ENCODE results near the gene SBF2.

Gene SBF2

GRCh38 chr11:9850224-9850895 is 443.7 kb downstream of the SBF2 start:
- no peak for DNase-seq (ENCODE audit: low spot score)

- DNase-seq (ENCODE audit: low spot score) = no peak
Measured at GRCh38 chr11:9849389-9849788, 444.6 kb downstream of the SBF2 start.

DNA sequence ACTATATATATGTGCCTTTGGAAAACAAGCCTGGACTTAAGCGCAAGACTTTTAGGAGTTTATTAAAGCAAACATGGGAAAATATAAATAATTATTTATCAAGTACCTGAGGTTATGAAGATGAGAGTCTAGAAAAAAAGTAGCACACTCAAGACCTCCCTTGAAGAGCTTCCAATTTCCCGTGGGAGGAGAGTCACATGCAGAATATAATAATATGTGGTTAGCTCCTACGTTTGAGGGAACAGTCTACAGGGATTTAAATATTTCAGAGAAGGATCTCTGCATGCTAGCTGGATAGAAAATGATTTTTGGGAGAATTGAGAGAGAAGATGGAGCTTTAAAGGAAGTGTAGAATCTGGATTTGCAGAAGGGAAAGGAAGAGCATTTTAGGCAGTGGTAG is 446.4 kb downstream of the SBF2 start:
- DNase-seq (ENCODE audit: low spot score) = no peak

- no peak for DNase-seq (ENCODE audit: low spot score)
Measured at GRCh38 chr11:9842923-9843322, 451.1 kb downstream of the SBF2 start.

DNA sequence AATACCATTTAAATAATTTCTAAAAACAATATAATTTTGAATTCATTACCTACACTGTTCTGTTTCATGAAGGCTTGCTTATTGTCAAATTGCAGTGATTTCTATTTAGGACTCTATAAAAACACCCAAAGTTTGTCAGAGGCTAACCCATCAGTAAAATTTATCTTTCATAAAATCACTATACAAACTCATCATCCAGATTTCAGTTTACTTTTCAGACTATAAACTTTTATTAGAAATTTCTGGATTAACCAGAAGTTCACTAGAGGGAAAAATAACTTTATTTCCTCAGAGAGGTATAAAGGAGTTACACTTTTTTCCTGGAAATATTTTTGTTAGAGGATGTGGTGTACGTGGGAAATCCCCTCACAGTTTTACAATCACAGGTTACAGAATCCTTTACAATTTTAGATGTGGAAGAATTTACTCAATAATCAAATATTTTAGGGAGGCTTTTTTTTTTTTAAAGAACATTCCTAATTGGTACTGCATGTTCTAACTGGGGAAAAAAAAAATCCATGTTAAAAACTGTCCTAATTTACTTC is 453.5 kb downstream of the SBF2 start:
- DNase-seq (ENCODE audit: low spot score) = no peak

DNA sequence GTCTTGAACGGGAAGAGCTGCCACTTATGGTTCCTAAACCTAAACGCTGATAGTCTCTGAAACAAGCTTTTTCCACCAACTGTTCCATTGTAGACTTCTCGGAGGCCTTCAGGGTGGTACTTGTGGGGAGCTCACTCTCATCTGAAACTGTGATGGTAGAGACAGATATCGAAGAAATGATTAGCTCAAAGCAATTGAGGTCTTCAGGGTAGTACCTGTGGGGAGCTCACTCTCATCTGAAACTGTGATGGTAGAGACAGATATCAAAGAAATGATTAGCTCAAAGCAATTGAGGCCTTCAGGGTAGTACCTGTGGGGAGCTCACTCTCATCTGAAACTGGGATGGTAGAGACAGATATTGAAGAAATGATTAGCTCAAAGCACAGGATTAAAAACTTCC is 454.5 kb downstream of the SBF2 start:
- DNase-seq (ENCODE audit: low spot score) = no peak

DNA sequence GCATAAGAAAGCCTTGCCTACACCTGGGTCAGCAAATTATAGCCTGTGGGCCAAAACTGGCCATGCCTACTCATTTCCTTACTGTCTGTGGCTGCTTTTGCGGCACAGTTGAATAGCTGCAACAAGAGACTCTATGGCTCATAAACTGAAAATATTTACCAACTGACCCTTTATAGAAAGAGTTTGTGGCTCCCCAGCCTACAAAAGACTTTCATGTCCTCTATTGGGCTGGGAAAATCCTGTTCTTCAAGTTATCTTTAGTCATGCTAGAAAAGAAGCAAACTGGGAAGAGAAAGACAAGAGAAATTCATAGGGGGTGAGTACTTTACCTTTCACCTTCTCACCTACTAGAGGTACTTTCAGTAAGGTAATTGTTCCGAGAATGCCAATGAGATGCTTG is 455.1 kb downstream of the SBF2 start:
- DNase-seq (ENCODE audit: low spot score) = no peak

DNA sequence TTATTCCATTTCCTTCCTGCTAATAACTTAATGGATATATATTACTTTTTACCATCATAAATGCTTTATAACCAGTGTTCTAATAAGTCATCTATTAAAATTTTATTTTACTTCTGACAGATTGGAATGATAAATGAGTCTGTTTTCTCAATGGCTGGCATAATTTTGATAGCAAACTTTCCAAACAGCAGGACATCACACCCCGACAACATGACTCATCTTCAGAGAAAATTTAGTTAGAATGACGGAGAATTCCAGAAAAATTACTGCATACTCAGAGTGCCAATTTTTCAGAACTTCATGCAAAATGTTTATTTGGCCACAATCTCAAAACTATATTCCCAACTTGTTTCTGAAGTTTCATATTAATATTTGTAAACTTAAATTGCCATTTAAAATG is 455.8 kb downstream of the SBF2 start:
- no peak for DNase-seq (ENCODE audit: low spot score)

GRCh38 chr11:9834291-9834690 is 459.7 kb downstream of the SBF2 start:
- DNase-seq (ENCODE audit: low spot score) = no peak

GRCh38 chr11:9831122-9831521 is 462.9 kb downstream of the SBF2 start:
- no peak for DNase-seq (ENCODE audit: low spot score)

DNA sequence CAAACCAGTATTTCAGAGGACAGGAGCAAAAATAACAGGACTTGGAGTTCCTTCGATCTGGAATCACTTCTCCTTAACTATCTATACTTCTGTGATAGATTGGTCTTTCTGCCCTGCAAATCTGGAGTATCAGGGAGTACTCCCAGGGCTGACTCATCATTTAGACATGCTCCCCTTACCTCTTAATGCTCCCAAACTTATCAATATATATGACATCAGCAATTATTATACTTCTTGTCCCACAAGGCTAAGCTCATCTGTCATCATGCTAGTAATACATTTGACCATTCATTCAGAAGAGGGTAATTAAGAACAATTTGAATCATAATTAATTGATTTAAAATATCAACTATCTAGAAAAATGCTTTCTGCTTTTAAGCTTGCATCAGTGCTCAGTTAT is 466.3 kb downstream of the SBF2 start:
- no peak for DNase-seq (ENCODE audit: low spot score)

- no peak for DNase-seq (ENCODE audit: low spot score)
Measured at GRCh38 chr11:9826390-9826789, 467.6 kb downstream of the SBF2 start.

DNA sequence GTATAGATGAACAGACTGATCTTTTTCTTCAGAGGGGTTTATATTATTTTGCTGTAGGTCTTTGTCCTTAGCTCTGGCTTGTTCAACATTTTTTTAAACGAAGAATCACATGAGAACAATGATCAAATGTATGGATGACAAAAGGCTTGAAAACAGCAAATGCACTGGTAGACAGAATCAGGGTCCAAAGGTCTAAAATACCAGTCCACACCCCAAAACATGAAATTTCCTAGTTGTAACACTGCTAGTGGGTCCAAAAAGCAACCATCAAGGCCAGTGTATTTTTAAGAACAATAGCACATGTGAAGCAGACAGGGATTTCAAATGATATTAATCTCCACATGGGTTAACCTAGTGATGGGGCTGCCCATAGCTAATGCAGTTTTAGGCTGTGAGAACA is 468.1 kb downstream of the SBF2 start:
- DNase-seq (ENCODE audit: low spot score) = no peak

DNA sequence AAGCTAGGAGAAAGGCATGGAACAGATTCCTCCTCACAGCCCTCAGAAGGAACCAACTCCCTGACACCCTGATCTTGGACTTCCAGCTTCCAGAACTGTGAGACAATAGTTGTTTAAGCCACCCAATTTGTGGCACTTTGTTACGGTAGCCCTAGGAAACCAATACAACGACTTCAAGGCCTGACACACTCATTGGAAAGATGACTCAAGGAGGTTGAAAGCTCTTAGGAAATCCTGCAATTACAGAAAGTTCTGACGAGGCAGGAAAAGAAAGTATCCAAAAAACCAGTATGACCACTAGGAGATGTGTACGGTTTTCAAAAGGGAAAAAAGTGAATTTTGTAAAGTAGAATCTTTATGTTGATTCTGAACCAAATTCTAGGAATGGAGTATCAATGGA is 468.7 kb downstream of the SBF2 start:
- DNase-seq (ENCODE audit: low spot score) = no peak

DNA sequence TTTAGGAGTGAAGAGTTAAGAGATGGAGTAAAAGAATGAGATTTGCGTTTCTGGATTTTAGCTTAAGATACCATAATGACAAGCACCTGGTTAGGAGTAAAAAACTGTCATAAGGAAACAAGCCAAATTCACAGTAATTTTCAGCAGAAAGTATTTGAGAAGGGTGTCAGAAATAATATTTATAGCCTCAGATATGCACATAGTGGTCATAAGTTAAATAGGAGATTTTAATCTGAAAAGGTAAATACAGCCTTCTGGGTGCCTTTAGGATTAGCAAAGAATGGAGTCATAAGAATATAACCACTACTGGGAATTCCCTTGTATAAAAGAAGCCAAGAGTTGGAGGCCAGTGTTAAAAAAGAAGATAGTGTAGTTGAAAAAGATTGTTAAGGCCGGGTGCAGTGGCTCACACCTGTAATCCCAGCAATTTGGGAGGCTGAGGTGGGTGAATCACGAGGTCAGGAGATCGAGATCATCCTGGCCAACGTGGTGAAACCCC is 470.1 kb downstream of the SBF2 start:
- no peak for DNase-seq (ENCODE audit: low spot score)

DNA sequence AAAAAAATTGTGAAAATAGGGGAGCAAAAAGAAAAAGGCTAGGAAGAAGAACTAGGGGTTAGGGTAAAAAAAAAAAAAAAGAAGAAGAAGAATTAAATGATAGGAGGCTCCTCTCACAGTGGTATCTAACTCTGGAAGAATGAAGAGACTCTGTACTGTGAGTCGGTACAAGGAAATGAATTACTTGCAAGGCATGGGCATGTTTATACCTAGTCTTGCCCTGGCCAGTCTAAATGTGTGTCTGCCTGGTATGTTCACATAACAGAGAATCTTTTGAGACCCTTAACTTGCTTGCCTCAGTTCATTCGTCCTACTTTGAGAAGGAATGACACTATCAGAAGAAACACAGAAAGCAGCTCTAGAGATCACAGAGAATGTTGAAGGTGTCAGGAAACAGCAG is 470.6 kb downstream of the SBF2 start:
- DNase-seq (ENCODE audit: low spot score) = no peak

- DNase-seq (ENCODE audit: low spot score) = no peak
Measured at GRCh38 chr11:9821008-9821752, 472.8 kb downstream of the SBF2 start.

DNA sequence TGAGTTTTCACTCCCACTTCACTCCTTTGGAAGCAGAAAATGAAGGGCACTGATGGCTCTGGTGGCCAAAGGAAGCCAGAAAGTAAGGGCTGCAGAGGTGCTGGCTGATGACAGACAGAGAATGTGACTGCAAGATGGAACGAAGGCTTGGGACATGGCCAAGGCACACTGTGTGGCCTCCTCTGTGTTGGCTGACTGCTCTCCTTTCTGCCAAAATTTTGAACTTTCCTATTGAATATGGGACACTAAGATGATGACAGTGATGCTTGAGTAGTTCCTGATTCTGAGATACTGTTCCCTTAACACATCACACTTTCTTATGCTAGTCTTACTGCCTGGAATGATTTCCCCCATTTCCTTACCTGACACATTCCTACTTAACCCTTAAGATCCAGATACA is 473.8 kb downstream of the SBF2 start:
- no peak for DNase-seq (ENCODE audit: low spot score)

DNA sequence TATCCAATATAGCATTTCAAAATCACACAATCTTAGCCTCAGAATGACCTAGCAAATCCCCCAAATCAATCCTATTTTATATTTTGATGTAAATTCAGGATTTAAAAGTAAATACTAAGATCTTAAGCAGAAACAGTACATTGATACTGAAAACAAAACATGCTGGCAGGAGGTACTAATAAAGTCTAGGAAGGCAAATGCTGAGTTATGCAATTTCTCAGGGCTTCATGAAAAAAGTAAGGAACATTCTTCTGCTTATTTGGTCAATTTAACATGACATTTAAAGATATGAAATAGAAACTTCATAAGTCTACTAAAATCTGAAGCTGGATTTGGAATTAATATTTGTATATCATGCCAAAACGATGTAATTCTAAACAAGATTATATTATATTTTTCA is 476.8 kb downstream of the SBF2 start:
- no peak for DNase-seq (ENCODE audit: low spot score)

- DNase-seq (ENCODE audit: low spot score) = no peak
Measured at GRCh38 chr11:9815486-9816136, 478.4 kb downstream of the SBF2 start.

DNA sequence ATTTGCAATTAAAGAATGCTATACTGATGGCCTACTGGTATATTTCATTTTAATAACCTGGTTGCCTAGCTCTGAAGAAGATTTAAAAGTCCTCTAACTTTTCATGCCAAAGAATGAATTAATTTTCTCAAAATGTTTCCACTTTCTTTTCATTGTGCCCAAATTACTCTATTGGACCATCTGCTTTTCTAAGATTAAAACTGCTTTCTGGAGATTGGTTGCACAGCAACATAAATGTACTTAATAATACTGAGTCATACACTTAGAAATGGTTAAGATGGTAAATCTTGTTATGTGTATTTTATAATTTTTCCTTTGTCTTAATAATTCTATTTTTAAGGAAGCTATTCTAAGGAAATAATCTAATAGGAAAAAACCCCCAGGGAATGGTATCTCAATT is 479.9 kb downstream of the SBF2 start:
- DNase-seq (ENCODE audit: low spot score) = no peak

DNA sequence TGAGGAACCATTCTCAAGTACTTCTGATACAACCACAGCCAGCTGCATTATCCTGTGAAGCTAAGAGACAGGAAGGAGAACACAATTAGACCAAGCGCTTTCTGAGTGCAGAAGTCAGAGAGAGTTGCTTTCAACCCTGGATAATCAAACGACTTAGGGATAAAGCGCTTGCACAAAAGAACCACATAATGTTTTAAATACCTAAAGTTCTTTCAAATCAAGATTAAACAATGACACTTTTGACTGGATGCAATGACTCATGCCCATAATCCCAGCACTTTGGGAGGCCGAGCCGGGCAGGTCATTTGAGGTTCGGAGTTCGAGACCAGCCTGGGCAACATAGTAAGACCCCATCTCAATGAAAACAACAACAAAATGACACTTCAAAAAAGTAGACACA is 485.1 kb downstream of the SBF2 start:
- DNase-seq (ENCODE audit: low spot score) = no peak
